Thymus (tissue), 2 donors: ENCODE data around the gene CLEC3B. TPM values are rescaled to one million over a fixed set of nuclear protein-coding genes. Genes with fewer than 3 reads are reported as not detected.

ENCODE experiments used
- polyA plus RNA-seq: library from polyadenylated mRNA; stranded (reverse); fragments of 200-250 nt; gene quantifications from one replicate; pipeline ENCODE4 v1.2.3, GENCODE V29; 2013
- total RNA-seq: library from RNA; stranded (reverse); fragments of 120-200 nt; gene quantifications from one replicate; pipeline ENCODE4 v1.2.4, GENCODE V29; 2013
- donor health status: healthy.

Gene CLEC3B
- total and polyA plus RNA-seq, 2 donors = 25.5 to 35.9 TPM

Other genes starting within 250 kb of the CLEC3B start
- 23.6 TPM for gene TMEM42, start 164.4 kb upstream of the CLEC3B start, total RNA-seq
- 49.0 TPM for gene TMEM42, start 164.4 kb upstream of the CLEC3B start, polyA plus RNA-seq
- gene TGM4, start 151.7 kb upstream of the CLEC3B start, total RNA-seq = 0.14 TPM
- 0.62 TPM for gene TGM4, start 151.7 kb upstream of the CLEC3B start, polyA plus RNA-seq
- gene ZDHHC3, start 50.1 kb upstream of the CLEC3B start, total RNA-seq = 33.1 TPM
- gene ZDHHC3, start 50.1 kb upstream of the CLEC3B start, polyA plus RNA-seq = 24.3 TPM
- gene EXOSC7, start 50.1 kb upstream of the CLEC3B start, total RNA-seq = 42.6 TPM
- gene EXOSC7, start 50.1 kb upstream of the CLEC3B start, polyA plus RNA-seq = 39.2 TPM
- 0.52 TPM for gene CDCP1, start 120.1 kb downstream of the CLEC3B start, total RNA-seq
- gene CDCP1, start 120.1 kb downstream of the CLEC3B start, polyA plus RNA-seq = 2.3 TPM
- 0.66 TPM for gene TMEM158, start 200.0 kb downstream of the CLEC3B start, total RNA-seq
- 1.9 TPM for gene TMEM158, start 200.0 kb downstream of the CLEC3B start, polyA plus RNA-seq